K562 (cell line): Measurements from ENCODE around the gene FAAP100. TPM values are rescaled to one million over a fixed set of nuclear protein-coding genes. Genes with fewer than 3 reads are reported as not detected.

ENCODE experiments used
- CBX2 ChIP-seq: fragments of 200-600 bp; sonication (generic); IDR thresholded peaks from one replicate; pipeline ENCODE4 v1.6.1; 2012; ENCODE audit warnings: mild to moderate bottlenecking, low read length, inconsistent platforms; ENCODE audit not compliant: insufficient read depth, poor library complexity, severe bottlenecking
- HMG20B ChIP-seq: fragments of 250-450 bp; sonication (Bioruptor Pico); IDR thresholded peaks from 2 replicates; pipeline ENCODE4 v1.5.0; 2021; ENCODE audit warnings: mild to moderate bottlenecking
- KDM5B ChIP-seq: fragments of 200-600 bp; sonication (generic); IDR thresholded peaks from 2 replicates; pipeline ENCODE4 v1.6.1; 2012; ENCODE audit warnings: low read depth, mild to moderate bottlenecking, moderate library complexity, low read length, control low read depth, inconsistent platforms; ENCODE audit not compliant: insufficient replicate concordance
- POLR2H ChIP-seq: IDR thresholded peaks from 2 replicates; pipeline ENCODE4 v1.6.1; 2016; ENCODE audit warnings: missing genetic modification characterization, low read depth, mild to moderate bottlenecking, control low read depth, missing compliant biosample characterization, moderate library complexity
- SMARCE1 ChIP-seq: fragments of 450-650 bp; IDR thresholded peaks from 2 replicates; pipeline ENCODE4 v1.7.1; 2016; ENCODE audit warnings: mild to moderate bottlenecking
- TEAD4 ChIP-seq, 2 experiments: sonication (generic) in 1 of 2; formaldehyde crosslinking in 1 of 2; IDR thresholded peaks; 2 replicates each; pipeline versions ENCODE4 v1.6.1 to v1.8.0; 2012 to 2022; ENCODE audit warnings: borderline replicate concordance in 1 of 2, inconsistent platforms in 1 of 2, low read length in 1 of 2, mild to moderate bottlenecking in 1 of 2, missing genetic modification reagents in 1 of 2
- ZEB2 ChIP-seq: fragments of 450-650 bp; IDR thresholded peaks from 2 replicates; pipeline ENCODE4 v1.6.1; 2016
- ZNF407 ChIP-seq: fragments of 450-650 bp; IDR thresholded peaks from 2 replicates; pipeline ENCODE4 v1.6.1; 2016; ENCODE audit warnings: low read depth
- ZNF444 ChIP-seq: fragments of 250-450 bp; sonication (Bioruptor Pico); IDR thresholded peaks from 2 replicates; pipeline ENCODE4 v1.4.0; 2020; ENCODE audit warnings: mild to moderate bottlenecking, moderate library complexity
- polyA plus RNA-seq, 8 experiments: library from polyadenylated mRNA; depleted of rRNA in 4 of 8; stranded (reverse) in 5 of 8; unstranded in 3 of 8; fragments of >200 nt; fragmentation: Nextera tagmentation in 2 of 8; fragmentation: Illumina TruSeq in 1 of 8; extraction: Ambion mirVana in 2 of 8; extraction: Trizol in 1 of 8; gene quantifications; 2 replicates each; pipeline versions ENCODE4 v1.2.1 to v1.2.3, GENCODE V29; 2011 to 2014; ENCODE audit warnings: inconsistent platforms in 1 of 8, missing spikeins in 1 of 8
- total RNA-seq, 7 experiments: library from RNA; depleted of rRNA in 6 of 7; stranded (reverse); fragments of >200 nt in 6 of 7; fragmentation: Illumina TruSeq in 2 of 7; extraction: Trizol in 2 of 7; gene quantifications; 2 replicates each; pipeline versions ENCODE4 v1.2.1 to v1.2.3, GENCODE V29; 2011 to 2021; ENCODE audit warnings: low replicate concordance in 1 of 7
- TF ChIP-seq, protein P1 (sequence below): fragments of 250-450 bp; sonication (Bioruptor Pico); IDR thresholded peaks from 2 replicates; pipeline ENCODE4 v1.9.0; 2021; ENCODE audit warnings: mild to moderate bottlenecking
- TF ChIP-seq, protein P2 (sequence below), 2 experiments: IDR thresholded peaks; 2 replicates each; pipeline ENCODE4 v1.6.1; 2012; ENCODE audit warnings: improper control_type of control experiment in 2 of 2, low read depth in 2 of 2, low read length in 2 of 2, borderline replicate concordance in 1 of 2
- TF ChIP-seq, protein P3 (sequence below): fragments of 450-650 bp; formaldehyde crosslinking; IDR thresholded peaks from 2 replicates; pipeline ENCODE4 v1.4.0; 2020; ENCODE audit warnings: mild to moderate bottlenecking, moderate library complexity

Gene FAAP100
- total and polyA plus RNA-seq, 9 of the 15 experiments (the other 6 are each of a cell fraction or from before 2014, with no cell fraction given) = 0.31 to 51.2 (median 12.6) TPM

- TF ChIP-seq ZNF407 = no peak
- TF ChIP-seq, protein P1, sequence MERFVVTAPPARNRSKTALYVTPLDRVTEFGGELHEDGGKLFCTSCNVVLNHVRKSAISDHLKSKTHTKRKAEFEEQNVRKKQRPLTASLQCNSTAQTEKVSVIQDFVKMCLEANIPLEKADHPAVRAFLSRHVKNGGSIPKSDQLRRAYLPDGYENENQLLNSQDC (CRISPR knock-in tag) = no peak
- TF ChIP-seq ZEB2 = no peak
- TF ChIP-seq TEAD4 (IDR thresholded peaks at IDR 0.05; ENCODE audit: low read length) = no peak
- no peak for TF ChIP-seq TEAD4 (CRISPR knock-in tag; IDR thresholded peaks at IDR 0.05; ENCODE audit: borderline replicate concordance)
- no peak for TF ChIP-seq ZNF444
- TF ChIP-seq, protein P2, sequence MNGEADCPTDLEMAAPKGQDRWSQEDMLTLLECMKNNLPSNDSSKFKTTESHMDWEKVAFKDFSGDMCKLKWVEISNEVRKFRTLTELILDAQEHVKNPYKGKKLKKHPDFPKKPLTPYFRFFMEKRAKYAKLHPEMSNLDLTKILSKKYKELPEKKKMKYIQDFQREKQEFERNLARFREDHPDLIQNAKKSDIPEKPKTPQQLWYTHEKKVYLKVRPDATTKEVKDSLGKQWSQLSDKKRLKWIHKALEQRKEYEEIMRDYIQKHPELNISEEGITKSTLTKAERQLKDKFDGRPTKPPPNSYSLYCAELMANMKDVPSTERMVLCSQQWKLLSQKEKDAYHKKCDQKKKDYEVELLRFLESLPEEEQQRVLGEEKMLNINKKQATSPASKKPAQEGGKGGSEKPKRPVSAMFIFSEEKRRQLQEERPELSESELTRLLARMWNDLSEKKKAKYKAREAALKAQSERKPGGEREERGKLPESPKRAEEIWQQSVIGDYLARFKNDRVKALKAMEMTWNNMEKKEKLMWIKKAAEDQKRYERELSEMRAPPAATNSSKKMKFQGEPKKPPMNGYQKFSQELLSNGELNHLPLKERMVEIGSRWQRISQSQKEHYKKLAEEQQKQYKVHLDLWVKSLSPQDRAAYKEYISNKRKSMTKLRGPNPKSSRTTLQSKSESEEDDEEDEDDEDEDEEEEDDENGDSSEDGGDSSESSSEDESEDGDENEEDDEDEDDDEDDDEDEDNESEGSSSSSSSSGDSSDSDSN (IDR thresholded peaks at IDR 0.05; ENCODE audit: borderline replicate concordance in 1 of 2, low read depth in 2 of 2, low read length in 2 of 2) = no peak
- TF ChIP-seq, protein P3, sequence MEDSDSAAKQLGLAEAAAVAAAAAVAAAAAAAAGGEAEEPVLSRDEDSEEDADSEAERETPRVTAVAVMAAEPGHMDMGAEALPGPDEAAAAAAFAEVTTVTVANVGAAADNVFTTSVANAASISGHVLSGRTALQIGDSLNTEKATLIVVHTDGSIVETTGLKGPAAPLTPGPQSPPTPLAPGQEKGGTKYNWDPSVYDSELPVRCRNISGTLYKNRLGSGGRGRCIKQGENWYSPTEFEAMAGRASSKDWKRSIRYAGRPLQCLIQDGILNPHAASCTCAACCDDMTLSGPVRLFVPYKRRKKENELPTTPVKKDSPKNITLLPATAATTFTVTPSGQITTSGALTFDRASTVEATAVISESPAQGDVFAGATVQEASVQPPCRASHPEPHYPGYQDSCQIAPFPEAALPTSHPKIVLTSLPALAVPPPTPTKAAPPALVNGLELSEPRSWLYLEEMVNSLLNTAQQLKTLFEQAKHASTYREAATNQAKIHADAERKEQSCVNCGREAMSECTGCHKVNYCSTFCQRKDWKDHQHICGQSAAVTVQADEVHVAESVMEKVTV (CRISPR knock-in tag) = no peak
- no peak for TF ChIP-seq KDM5B
- TF ChIP-seq CBX2 = no peak
- no peak for TF ChIP-seq POLR2H (tag)
- no peak for TF ChIP-seq SMARCE1
- TF ChIP-seq HMG20B (CRISPR knock-in tag) = no peak
These were observed 1.5 kb upstream of the FAAP100 start (continued) for GRCh38 chr17:81553616-81554181.
